ENCODE data around the gene ALK.

Gene ALK

GRCh38 chr2:29480426-29480825 is 441.0 kb downstream of the ALK start:
- DNase-seq = no peak

- no peak for DNase-seq
Observed at GRCh38 chr2:29479401-29479800, 442.0 kb downstream of the ALK start.

- no peak for DNase-seq
Observed at GRCh38 chr2:29478641-29479040, 442.7 kb downstream of the ALK start.

- no peak for DNase-seq
Observed at GRCh38 chr2:29477186-29477585, 444.2 kb downstream of the ALK start.

GRCh38 chr2:29475499-29475898 is 445.9 kb downstream of the ALK start:
- DNase-seq = no peak

GRCh38 chr2:29469961-29470360 is 451.4 kb downstream of the ALK start:
- no peak for DNase-seq

- DNase-seq = no peak
Observed at GRCh38 chr2:29469516-29469915, 451.9 kb downstream of the ALK start.

GRCh38 chr2:29463181-29463900 is 458.0 kb downstream of the ALK start:
- no peak for DNase-seq

GRCh38 chr2:29462293-29462692 is 459.1 kb downstream of the ALK start:
- no peak for DNase-seq

- no peak for DNase-seq
Observed at GRCh38 chr2:29460190-29460589, 461.2 kb downstream of the ALK start.

GRCh38 chr2:29459445-29460179 is 461.8 kb downstream of the ALK start:
- DNase-seq = no peak

- no peak for DNase-seq
Observed at GRCh38 chr2:29456429-29456828, 465.0 kb downstream of the ALK start.

- no peak for DNase-seq
Observed at GRCh38 chr2:29455200-29455860, 466.1 kb downstream of the ALK start.

- no peak for DNase-seq
Observed at GRCh38 chr2:29452036-29452435, 469.4 kb downstream of the ALK start.

- DNase-seq = no peak
Observed at GRCh38 chr2:29450596-29451222, 470.7 kb downstream of the ALK start.

GRCh38 chr2:29449499-29449898 is 471.9 kb downstream of the ALK start:
- DNase-seq = no peak

GRCh38 chr2:29448096-29448688 is 473.2 kb downstream of the ALK start:
- DNase-seq = no peak

- DNase-seq = no peak
Observed at GRCh38 chr2:29447513-29447912, 473.9 kb downstream of the ALK start.

GRCh38 chr2:29446847-29447246 is 474.5 kb downstream of the ALK start:
- no peak for DNase-seq

GRCh38 chr2:29444150-29444549 is 477.2 kb downstream of the ALK start:
- no peak for DNase-seq

GRCh38 chr2:29443627-29444026 is 477.8 kb downstream of the ALK start:
- no peak for DNase-seq

- no peak for DNase-seq
Observed at GRCh38 chr2:29443151-29443550, 478.2 kb downstream of the ALK start.

All from GF-D8 (cell line).